ENCODE results near the gene RHOV.
"Not testable (repeated sequence)": the region's sequence is repeated elsewhere in the genome, so short reads cannot be mapped to it uniquely, and the experiment has no call there.

RHOV gene

GRCh38 chr15:40872791-40873693 is 992 bp downstream of the RHOV start:
- DNase-seq (ENCODE audit: low read depth): no peak

- DNase-seq (ENCODE audit: low read depth): no peak
Measured at GRCh38 chr15:40871749-40872617, 2.1 kb downstream of the RHOV start.

DNA sequence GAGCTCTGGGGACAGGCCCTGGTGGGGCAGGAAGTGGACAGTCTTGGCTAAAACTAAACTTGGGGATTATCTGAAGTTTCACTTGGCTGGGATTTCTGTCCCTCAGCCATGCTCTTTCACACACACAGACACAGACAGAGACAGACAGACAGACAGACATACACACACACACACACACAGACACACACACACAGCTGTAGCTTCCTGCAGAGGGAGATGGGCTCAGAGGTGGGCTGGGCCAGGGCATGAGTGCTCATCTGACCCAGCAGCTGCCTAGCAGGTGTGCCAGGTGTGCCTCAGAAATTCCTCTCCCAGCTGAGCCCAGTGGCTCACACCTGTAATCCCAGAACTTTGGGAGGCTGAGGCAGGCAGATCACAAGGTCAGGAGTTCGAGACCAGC is 3.3 kb downstream of the RHOV start:
- no peak for DNase-seq (ENCODE audit: low read depth)

DNA sequence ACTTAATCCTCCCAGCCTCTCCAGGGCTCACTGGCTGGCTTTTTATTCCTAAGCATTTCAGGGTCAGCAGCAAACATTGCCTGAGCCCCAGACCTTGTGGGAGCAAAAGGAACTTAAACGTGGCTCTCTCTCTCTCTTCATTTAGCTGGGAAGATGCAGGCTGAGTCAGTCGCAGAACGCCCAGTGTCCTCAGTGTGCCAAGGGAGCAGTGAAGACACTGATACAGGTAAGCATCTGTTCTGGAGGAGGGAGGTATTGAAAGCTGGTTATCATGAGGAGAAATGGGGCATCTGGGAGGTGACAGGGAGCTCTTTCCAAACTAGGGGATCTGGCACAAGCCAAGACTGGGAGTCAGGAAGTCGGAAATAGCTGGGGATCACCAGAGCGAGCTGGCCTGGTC is 4.3 kb downstream of the RHOV start:
- no peak for DNase-seq (ENCODE audit: low read depth)

- DNase-seq (ENCODE audit: low read depth): no peak
Measured at GRCh38 chr15:40867199-40867598, 6.8 kb downstream of the RHOV start.

- no peak for DNase-seq (ENCODE audit: low read depth)
Measured at GRCh38 chr15:40863660-40864270, 10.3 kb downstream of the RHOV start.

DNA sequence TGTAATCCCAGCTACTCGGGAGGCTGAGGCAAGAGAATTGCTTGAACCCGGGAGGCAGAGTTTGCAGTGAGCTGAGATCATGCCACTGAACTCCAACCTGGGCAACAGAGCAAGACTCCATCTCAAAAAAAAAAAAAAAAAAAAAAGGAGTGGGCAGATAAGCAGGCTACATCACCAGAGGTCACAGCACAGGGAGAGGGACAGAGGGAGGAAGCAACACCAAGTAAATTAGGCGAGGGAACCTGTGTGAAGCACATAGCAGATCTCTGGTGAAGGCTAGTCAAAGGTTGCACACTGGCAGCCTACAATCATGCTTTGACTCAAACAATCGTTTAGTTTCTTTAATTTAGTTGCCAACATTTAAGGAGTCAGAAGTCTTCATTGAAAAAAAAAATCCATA is 12.9 kb downstream of the RHOV start:
- not testable (repeated sequence) for DNase-seq (ENCODE audit: low read depth)

- DNase-seq (ENCODE audit: low read depth): peak; percentile 75
Measured at GRCh38 chr15:40859206-40859851, 14.7 kb downstream of the RHOV start.

GRCh38 chr15:40858706-40859105 is 15.3 kb downstream of the RHOV start:
- DNase-seq (ENCODE audit: low read depth): no peak

DNA sequence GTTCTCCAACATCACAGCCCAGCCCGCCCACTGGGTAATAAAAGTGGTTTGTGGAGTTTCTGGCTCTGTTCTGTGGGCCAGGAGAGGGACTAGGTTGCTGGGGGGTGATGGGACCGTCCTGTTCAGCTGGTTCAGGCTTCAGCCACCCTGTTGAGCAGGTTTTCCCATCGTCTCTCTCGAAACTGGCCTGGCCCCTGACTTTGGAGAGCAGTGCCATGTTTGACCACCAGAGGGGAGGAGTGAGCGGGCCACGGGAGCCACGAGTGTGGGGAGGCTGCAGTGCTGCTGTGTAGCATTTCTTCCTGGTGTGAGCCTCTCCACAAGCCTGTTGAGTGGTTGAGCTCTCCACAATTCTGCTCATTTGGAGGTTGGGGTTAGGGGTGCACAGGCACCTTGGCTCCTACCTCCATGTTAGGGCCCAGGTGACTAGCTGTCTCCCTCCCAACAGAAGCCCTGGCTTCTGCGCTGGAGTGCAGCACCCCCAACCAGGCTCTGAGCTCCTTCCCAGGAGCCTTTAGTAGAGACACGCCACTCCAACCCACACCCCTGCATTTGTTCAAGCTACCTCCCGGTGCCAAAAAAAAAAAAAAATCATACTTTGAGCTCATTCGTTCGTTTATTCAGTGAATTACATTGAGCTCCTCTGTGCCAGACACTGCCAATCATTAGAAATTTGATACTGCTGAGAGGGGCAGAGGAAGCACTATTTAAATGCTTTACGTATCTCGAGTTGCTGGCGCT is 16.3 kb downstream of the RHOV start:
- DNase-seq (ENCODE audit: low read depth): peak; percentile 72

DNA sequence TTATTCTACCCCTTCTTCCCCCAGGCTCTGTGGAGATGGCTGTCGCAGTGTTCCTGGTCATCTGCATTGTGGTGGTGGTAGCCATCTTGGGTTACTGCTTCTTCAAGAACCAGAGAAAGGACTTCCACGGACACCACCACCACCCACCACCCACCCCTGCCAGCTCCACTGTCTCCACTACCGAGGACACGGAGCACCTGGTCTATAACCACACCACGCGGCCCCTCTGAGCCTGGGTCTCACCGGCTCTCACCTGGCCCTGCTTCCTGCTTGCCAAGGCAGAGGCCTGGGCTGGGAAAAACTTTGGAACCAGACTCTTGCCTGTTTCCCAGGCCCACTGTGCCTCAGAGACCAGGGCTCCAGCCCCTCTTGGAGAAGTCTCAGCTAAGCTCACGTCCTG is 17.3 kb downstream of the RHOV start:
- no peak for DNase-seq (ENCODE audit: low read depth)

- no peak for DNase-seq (ENCODE audit: low read depth)
Measured at GRCh38 chr15:40855706-40856234, 18.3 kb downstream of the RHOV start.

DNA sequence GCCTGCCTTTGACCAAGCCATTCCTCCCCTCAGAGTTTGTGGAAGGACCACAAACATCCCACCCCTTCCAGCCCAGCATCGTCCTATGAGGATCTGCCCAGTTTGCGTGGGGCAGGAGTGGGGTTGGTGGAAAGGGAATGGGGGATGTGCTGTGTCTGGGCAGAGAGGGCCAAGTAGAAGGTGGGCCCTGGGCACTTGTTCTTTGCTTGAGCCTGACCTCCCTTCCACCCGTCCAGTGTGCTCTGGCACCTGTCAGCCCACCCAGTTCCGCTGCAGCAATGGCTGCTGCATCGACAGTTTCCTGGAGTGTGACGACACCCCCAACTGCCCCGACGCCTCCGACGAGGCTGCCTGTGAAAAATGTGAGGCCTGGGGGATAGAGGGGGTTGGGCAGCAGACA is 19.9 kb downstream of the RHOV start:
- no peak for DNase-seq (ENCODE audit: low read depth)

- no peak for DNase-seq (ENCODE audit: low read depth)
Measured at GRCh38 chr15:40853241-40853890, 20.7 kb downstream of the RHOV start.

DNA sequence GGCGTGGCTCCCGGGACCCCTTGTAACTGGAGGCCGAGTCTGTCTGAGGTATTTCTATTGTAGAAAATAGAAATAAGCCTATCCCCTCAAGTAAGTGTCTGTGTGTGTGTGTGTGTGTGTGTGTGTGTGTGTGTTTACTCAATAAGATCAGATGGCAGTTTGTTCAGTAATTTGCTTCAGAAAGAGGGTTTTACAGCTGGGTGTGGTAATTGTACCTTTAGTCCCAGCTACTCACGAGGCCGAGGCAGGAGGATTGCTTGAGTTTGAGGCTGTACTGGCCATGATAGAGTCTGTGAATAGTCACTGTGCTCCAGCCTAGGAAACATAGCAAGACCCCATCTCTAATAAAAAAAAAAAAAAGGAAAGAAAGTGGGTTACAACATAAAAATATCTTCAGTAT is 21.5 kb downstream of the RHOV start:
- DNase-seq (ENCODE audit: low read depth): no peak

GRCh38 chr15:40850576-40851112 is 23.4 kb downstream of the RHOV start:
- DNase-seq (ENCODE audit: low read depth): no peak

GRCh38 chr15:40847223-40847961 is 26.6 kb downstream of the RHOV start:
- peak; percentile 62 for DNase-seq (ENCODE audit: low read depth)

GRCh38 chr15:40846841-40847222 is 27.2 kb downstream of the RHOV start:
- DNase-seq (ENCODE audit: low read depth): no peak

GRCh38 chr15:40845511-40846284 is 28.3 kb downstream of the RHOV start:
- DNase-seq (ENCODE audit: low read depth): no peak

All from EH (cell line).